ENCODE results near the gene IL1F10.

The IL1F10 gene

DNA sequence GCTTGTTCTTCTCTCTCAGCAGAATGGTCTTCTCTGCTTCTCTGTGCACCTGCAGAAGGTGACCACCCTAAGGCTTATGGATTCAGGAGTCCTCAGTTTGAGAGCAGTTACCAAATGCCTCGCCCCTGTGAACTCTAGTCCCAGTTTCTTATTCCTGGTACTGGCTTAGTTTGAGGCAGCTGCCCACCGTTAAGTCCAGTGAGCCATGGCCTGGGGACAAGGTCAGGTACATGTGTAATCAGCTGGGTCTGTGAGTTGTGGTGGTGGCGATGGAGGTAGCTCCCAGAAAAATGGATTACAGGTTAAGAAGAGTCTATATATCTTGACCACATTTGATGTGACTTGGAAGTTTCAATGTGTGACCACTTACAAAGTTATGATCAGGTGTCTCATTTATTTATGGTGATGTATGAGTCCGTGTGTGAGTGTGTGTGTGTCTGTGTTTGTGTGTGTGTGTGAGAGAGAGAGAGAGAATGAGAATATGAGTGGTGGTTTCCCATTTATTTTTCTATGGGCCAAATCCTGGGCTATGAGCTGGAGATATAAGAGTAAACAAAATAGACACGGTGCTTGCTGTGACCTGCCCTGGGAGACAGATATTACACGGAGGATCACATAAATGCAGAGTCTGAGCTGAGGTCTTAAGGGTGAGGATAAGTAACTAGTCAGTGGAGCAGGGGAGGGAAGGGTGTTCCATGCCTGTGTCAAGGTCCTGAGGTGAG lies 46.6 kb downstream of the IL1F10 start:
- no peak for DNase-seq

DNA sequence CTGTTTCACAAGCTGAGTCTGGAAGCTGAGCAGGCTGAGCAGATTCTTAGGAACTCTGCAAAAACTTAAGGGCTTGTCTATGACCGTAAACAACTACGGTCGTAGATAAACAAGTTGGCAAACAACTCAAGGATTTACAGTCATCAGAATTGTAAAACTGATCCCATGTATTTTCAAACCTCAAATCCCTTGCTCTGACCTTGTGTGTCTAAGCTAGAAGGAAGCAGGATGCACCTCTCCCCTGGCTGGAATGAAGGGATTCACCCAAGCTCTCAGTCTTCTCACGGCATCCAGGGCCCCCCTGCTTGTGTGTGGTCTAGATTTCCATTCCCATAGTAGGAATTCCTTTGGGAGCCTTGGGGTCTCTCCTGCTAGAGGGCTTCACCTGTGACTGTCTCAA lies 47.2 kb downstream of the IL1F10 start:
- DNase-seq, result no peak

DNA sequence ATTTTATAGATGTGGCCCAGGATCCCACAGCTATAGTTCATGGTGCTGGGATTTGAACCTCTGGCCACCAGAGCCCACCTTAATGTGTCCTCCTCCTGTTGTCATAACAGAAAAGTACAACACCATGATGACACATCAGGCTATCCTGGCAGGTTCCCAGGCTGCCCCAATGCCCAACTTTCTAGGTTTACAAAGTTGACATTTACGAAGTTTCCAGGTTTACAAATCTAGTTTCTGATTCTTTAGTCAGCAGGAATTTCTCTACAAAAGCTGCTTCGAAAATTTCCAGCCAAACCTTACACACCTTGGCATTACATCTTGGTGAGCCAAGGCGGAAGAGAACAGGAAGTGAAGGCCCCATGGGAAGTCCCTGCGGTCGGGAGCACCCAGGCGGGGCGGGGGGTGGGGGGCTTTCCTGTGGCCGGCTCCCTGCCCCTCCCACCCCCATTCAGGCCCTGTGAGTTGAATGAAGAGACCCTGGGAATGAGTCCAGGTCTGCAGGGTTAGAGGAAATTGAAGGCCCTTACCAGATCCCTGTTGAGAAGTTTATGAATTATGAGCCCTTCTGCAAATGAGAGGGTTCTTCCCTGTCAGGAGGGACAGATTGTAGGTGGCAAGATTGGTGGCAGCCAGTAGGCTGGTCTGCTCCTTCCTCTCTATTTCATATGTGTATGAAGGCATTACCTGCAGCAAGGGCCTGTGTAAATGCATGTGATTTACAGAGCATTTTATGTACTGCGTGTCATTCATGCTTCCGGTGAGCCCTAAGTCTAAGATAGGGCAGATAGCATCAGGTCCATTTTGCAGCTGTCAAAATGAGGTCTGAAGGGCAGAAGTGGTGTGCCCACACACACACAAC lies 48.6 kb downstream of the IL1F10 start:
- DNase-seq, result peak; percentile 51 to 67

DNA sequence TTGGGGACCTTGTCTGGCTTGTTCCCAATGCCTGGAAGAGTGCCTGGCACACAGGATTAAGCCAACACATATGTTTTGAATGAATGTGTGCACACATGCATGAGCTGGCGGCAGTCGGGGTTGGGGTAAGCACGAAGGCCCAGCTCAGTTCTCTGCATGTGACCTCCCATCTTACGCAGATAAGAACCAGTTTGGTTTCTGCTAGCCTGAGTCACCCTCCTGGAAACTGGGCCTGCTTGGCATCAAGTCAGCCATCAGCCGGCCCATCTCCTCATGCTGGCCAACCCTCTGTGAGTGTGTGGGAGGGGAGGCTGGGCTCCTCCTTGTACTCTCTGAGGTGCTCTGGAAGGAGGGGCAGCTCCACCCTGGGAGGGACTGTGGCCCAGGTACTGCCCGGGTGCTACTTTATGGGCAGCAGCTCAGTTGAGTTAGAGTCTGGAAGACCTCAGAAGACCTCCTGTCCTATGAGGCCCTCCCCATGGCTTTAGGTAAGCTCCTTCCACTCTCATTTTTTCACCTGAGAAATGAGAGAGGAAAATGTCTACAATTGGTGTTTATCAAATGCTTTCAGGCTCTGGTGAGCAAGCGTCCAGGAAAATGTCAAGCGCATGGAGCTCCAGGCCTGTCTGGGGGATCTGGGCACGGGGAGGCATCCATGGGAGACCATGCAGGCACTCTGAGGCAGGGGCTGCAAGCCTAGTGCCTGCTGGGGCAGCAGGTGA lies 49.9 kb downstream of the IL1F10 start:
- no peak for DNase-seq

DNA sequence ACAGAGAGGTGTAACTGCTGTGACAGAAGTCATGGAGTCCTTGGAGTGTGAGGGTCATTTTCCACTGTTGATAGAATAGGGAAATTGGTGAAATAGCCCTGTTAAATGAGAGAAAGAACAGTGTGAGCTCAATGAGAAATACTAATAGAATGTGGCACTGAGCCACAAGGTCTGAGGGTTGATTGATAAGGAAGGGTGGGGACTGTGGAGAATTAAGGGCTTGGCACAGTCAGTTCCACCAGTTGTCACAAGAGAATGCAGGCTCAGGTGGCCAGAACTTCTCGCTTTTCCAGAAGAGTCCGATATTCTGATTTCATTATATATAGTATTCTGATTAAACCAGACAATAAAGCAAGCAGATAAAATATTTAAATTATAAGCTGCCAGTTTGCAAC lies 50.5 kb downstream of the IL1F10 start:
- no peak for DNase-seq

DNA sequence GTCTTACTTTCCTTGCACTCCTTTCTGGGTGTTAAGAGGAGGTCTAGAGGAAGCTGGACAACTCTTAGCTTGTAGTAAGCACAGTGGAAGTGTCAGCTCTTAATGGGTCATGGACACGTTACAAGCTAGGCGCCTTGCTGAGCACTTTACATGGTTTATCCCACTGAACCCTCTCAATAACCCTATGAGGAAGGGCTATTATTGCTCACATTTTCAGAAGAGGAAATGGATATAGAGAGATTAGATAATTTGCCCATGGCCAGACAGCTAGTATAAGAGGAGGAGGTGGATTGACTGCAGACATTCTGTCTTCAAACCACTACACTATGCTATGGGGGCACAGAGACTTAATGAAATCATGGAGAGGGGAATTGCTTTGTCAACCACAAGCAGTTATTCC lies 51.3 kb downstream of the IL1F10 start:
- no peak for DNase-seq

DNA sequence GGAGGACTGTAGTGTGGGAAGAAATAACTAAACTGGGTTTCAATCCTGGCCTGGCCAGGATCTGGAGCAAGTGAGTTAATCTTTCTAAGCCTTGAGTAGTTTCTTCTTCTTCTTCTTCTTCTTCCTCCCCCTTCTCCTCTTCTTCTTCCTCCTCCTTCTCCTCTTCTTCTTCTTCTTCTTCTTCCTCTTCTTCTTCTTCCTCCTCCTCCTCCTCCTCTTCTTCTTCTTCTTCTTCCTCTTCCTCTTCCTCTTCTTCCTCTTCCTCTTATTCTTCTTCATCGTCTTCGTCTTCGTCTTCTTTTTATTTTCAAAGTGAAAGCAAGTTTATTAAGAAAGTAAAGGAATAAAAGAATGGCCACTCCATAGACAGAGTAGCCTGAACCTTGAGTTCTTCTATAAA lies 53.1 kb downstream of the IL1F10 start:
- DNase-seq, result no peak

DNA sequence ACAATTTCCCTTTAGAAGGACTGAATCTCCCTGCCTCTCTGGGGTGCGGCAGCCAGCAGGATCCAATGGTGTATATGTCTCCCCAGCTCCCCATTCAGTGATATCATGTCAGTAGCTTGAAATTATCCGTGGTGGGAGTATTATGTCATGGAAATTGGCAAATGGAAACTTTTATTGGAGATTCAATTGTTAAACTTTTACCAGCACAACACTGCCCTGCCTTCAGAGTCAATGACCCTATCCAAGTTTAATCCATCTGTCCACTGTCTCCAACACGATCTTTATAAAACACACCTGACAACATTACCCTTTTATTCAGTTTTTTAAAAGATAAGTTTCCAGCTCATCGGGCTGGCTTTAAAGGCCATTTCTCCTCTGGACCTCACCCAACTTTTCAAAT lies 54.6 kb downstream of the IL1F10 start:
- DNase-seq, result no peak

DNA sequence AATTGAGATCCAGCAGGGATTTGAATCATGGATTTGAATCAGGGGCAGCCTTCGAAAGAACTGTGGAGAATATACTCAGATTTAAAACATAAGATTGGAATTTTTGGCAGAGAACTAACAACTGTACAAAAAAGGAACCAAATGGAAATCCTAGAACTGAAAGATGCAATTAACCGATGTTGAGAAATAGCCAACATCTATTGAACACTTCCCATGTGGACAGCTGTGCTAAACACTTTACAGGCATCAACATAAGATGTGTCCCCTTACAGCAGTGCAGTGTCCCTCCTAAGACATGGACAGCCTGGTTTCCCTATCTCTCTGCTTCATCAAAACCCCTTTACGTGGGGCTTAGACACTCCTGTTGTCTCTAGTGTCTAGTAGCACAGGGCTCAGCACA lies 56.0 kb downstream of the IL1F10 start:
- peak in 1 of 2 experiments; percentile 50 for DNase-seq

DNA sequence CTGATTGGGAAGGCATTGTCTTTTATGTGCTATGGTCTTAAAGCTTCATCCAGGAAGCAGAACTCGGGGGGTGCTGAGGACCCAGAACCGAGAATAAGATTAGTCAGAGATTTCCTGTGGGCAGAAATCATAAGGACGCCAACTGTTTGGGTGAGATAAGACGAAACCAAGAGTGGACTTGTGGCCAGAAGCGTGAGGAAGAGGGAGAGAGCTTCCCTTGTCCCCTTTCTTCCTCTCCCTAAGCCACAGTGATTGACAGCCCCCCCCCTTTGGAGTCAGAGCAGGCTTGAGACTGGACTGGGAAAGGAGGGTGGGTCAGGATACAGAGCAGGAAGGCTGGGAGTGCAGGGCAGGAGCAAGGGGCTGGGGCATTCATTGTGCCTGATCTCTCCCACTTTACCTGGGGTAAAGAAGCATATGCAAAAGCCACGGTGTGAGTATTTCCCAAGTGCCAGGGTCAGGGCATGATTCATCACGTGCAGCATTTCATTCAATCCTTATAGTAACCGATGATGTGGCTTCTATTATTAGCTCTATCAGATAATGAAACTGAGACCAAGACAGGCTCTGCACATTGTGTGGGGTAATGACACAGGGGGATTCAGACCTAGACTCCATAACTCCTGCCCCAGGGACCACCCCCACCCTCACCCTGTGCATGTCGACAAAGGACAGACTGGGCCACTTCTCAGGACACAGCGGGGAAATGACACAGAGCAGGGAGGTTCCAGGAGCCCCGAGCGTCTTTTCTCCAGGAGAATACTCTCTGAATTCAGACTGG lies 56.6 kb downstream of the IL1F10 start:
- DNase-seq, result peak; percentile 50 to 68

Data from Kasumi-1 (cell line).